ENCODE results near the gene CDH12. TPM values are rescaled to one million over a fixed set of nuclear protein-coding genes. Genes with fewer than 3 reads are reported as not detected.
"Not testable (repeated sequence)": the region's sequence is repeated elsewhere in the genome, so short reads cannot be mapped to it uniquely, and the experiment has no call there.

Gene CDH12
- total RNA-seq, 1 donor: under 0.01 TPM

GRCh38 chr5:22521521-22521920 is 331.6 kb downstream of the CDH12 start:
- Histone ChIP-seq H3K4me1 (ENCODE audit: insufficient read depth, low read length) (no peaks in the 10 kb centered on the region), H3K9me3 (ENCODE audit: low read depth, low read length) (no peaks in the 10 kb centered on the region), H3K4me3 (ENCODE audit: low read length) (no peak overlapping the region), H3K27me3 (ENCODE audit: insufficient read depth, low read length) (no peaks in the 10 kb centered on the region)

GRCh38 chr5:22516497-22516896 is 336.6 kb downstream of the CDH12 start:
- H3K4me3 ChIP-seq (ENCODE audit: low read length); H3K4me1 ChIP-seq (ENCODE audit: insufficient read depth, low read length); H3K9me3 ChIP-seq (ENCODE audit: low read depth, low read length); H3K27me3 ChIP-seq (ENCODE audit: insufficient read depth, low read length): not testable (repeated sequence)

- Histone ChIP-seq H3K4me1 (ENCODE audit: insufficient read depth, low read length) (no peaks in the 10 kb centered on the region), H3K27me3 (ENCODE audit: insufficient read depth, low read length) (no peaks in the 10 kb centered on the region), H3K4me3 (ENCODE audit: low read length) (no peak overlapping the region), H3K9me3 (ENCODE audit: low read depth, low read length) (no peaks in the 10 kb centered on the region)
These were observed 338.9 kb downstream of the CDH12 start for GRCh38 chr5:22514231-22514630.

- H3K4me1 ChIP-seq (ENCODE audit: insufficient read depth, low read length): no peaks in the 10 kb centered on the region
- H3K4me3 ChIP-seq (ENCODE audit: low read length): no peak overlapping the region
- no peaks in the 10 kb centered on the region for H3K27me3 ChIP-seq (ENCODE audit: insufficient read depth, low read length)
- H3K9me3 ChIP-seq (ENCODE audit: low read depth, low read length): no peaks in the 10 kb centered on the region
These were observed 347.3 kb downstream of the CDH12 start for GRCh38 chr5:22505891-22506290.

- H3K4me3 ChIP-seq (ENCODE audit: low read length): no peak overlapping the region
- no peaks in the 10 kb centered on the region for H3K27me3 ChIP-seq (ENCODE audit: insufficient read depth, low read length)
- no peaks in the 10 kb centered on the region for H3K4me1 ChIP-seq (ENCODE audit: insufficient read depth, low read length)
- H3K9me3 ChIP-seq (ENCODE audit: low read depth, low read length): no peaks in the 10 kb centered on the region
These were observed 348.7 kb downstream of the CDH12 start for GRCh38 chr5:22504411-22504810.

- Histone ChIP-seq H3K4me1 (ENCODE audit: insufficient read depth, low read length) (no peaks in the 10 kb centered on the region), H3K9me3 (ENCODE audit: low read depth, low read length) (no peaks in the 10 kb centered on the region), H3K4me3 (ENCODE audit: low read length) (no peak overlapping the region), H3K27me3 (ENCODE audit: insufficient read depth, low read length) (no peaks in the 10 kb centered on the region)
These were observed 352.6 kb downstream of the CDH12 start for GRCh38 chr5:22500556-22500955.

- Histone ChIP-seq H3K4me1 (ENCODE audit: insufficient read depth, low read length) (no peaks in the 10 kb centered on the region), H3K4me3 (ENCODE audit: low read length) (no peak overlapping the region), H3K27me3 (ENCODE audit: insufficient read depth, low read length) (no peaks in the 10 kb centered on the region), H3K9me3 (ENCODE audit: low read depth, low read length) (no peaks in the 10 kb centered on the region)
These were observed 356.5 kb downstream of the CDH12 start for GRCh38 chr5:22496666-22497065.

GRCh38 chr5:22495016-22495720 is 358.0 kb downstream of the CDH12 start:
- Histone ChIP-seq H3K27me3 (ENCODE audit: insufficient read depth, low read length) (no peaks in the 10 kb centered on the region), H3K4me3 (ENCODE audit: low read length) (no peak overlapping the region), H3K4me1 (ENCODE audit: insufficient read depth, low read length) (no peaks in the 10 kb centered on the region), H3K9me3 (ENCODE audit: low read depth, low read length) (no peaks in the 10 kb centered on the region)

GRCh38 chr5:22488427-22488826 is 364.7 kb downstream of the CDH12 start:
- no peaks in the 10 kb centered on the region for H3K27me3 ChIP-seq (ENCODE audit: insufficient read depth, low read length)
- H3K9me3 ChIP-seq (ENCODE audit: low read depth, low read length): no peaks in the 10 kb centered on the region
- H3K4me3 ChIP-seq (ENCODE audit: low read length): no peak overlapping the region
- no peaks in the 10 kb centered on the region for H3K4me1 ChIP-seq (ENCODE audit: insufficient read depth, low read length)

GRCh38 chr5:22480305-22480704 is 372.8 kb downstream of the CDH12 start:
- Histone ChIP-seq H3K4me1 (ENCODE audit: insufficient read depth, low read length) (no peaks in the 10 kb centered on the region), H3K27me3 (ENCODE audit: insufficient read depth, low read length) (no peaks in the 10 kb centered on the region), H3K4me3 (ENCODE audit: low read length) (no peak overlapping the region)

GRCh38 chr5:22473886-22474285 is 379.3 kb downstream of the CDH12 start:
- H3K4me3 ChIP-seq (ENCODE audit: low read length): no peak overlapping the region
- no peaks in the 10 kb centered on the region for H3K27me3 ChIP-seq (ENCODE audit: insufficient read depth, low read length)
- no peaks in the 10 kb centered on the region for H3K4me1 ChIP-seq (ENCODE audit: insufficient read depth, low read length)
- no peaks in the 10 kb centered on the region for H3K9me3 ChIP-seq (ENCODE audit: low read depth, low read length)

More at GRCh38 chr5:22480305-22480704, 372.8 kb downstream of the CDH12 start:
- H3K9me3 ChIP-seq (ENCODE audit: low read depth, low read length): no peaks in the 10 kb centered on the region

GRCh38 chr5:22471154-22471553 is 382.0 kb downstream of the CDH12 start:
- no peaks in the 10 kb centered on the region for H3K4me1 ChIP-seq (ENCODE audit: insufficient read depth, low read length)
- no peaks in the 10 kb centered on the region for H3K9me3 ChIP-seq (ENCODE audit: low read depth, low read length)
- no peaks in the 10 kb centered on the region for H3K27me3 ChIP-seq (ENCODE audit: insufficient read depth, low read length)
- H3K4me3 ChIP-seq (ENCODE audit: low read length): no peak overlapping the region

GRCh38 chr5:22470408-22470807 is 382.7 kb downstream of the CDH12 start:
- H3K27me3 ChIP-seq (ENCODE audit: insufficient read depth, low read length): no peaks in the 10 kb centered on the region
- H3K4me1 ChIP-seq (ENCODE audit: insufficient read depth, low read length): no peaks in the 10 kb centered on the region
- no peaks in the 10 kb centered on the region for H3K9me3 ChIP-seq (ENCODE audit: low read depth, low read length)
- no peak overlapping the region for H3K4me3 ChIP-seq (ENCODE audit: low read length)

GRCh38 chr5:22465616-22466015 is 387.5 kb downstream of the CDH12 start:
- no peaks in the 10 kb centered on the region for H3K27me3 ChIP-seq (ENCODE audit: insufficient read depth, low read length)
- H3K4me1 ChIP-seq (ENCODE audit: insufficient read depth, low read length): no peaks in the 10 kb centered on the region
- no peaks in the 10 kb centered on the region for H3K9me3 ChIP-seq (ENCODE audit: low read depth, low read length)
- H3K4me3 ChIP-seq (ENCODE audit: low read length): no peak overlapping the region

GRCh38 chr5:22465177-22465576 is 388.0 kb downstream of the CDH12 start:
- Histone ChIP-seq H3K9me3 (ENCODE audit: low read depth, low read length) (no peaks in the 10 kb centered on the region), H3K4me1 (ENCODE audit: insufficient read depth, low read length) (no peaks in the 10 kb centered on the region), H3K27me3 (ENCODE audit: insufficient read depth, low read length) (no peaks in the 10 kb centered on the region), H3K4me3 (ENCODE audit: low read length) (no peak overlapping the region)

- Histone ChIP-seq H3K9me3 (ENCODE audit: low read depth, low read length) (no peaks in the 10 kb centered on the region), H3K4me3 (ENCODE audit: low read length) (no peak overlapping the region), H3K27me3 (ENCODE audit: insufficient read depth, low read length) (no peaks in the 10 kb centered on the region), H3K4me1 (ENCODE audit: insufficient read depth, low read length) (no peaks in the 10 kb centered on the region)
These were observed 393.0 kb downstream of the CDH12 start for GRCh38 chr5:22460189-22460588.
